NCI-H2196 (cell line): ENCODE measurements around the gene EXTL2.
"Not testable (repeated sequence)": the region's sequence is repeated elsewhere in the genome, so short reads cannot be mapped to it uniquely, and the experiment has no call there.

Source experiments
- DNase-seq: peaks from one replicate; lab custom pipeline; 2025; ENCODE audit not compliant: unreplicated experiment; lab: John Stamatoyannopoulos, UW

Gene EXTL2, protein sequence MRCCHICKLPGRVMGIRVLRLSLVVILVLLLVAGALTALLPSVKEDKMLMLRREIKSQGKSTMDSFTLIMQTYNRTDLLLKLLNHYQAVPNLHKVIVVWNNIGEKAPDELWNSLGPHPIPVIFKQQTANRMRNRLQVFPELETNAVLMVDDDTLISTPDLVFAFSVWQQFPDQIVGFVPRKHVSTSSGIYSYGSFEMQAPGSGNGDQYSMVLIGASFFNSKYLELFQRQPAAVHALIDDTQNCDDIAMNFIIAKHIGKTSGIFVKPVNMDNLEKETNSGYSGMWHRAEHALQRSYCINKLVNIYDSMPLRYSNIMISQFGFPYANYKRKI

DNA sequence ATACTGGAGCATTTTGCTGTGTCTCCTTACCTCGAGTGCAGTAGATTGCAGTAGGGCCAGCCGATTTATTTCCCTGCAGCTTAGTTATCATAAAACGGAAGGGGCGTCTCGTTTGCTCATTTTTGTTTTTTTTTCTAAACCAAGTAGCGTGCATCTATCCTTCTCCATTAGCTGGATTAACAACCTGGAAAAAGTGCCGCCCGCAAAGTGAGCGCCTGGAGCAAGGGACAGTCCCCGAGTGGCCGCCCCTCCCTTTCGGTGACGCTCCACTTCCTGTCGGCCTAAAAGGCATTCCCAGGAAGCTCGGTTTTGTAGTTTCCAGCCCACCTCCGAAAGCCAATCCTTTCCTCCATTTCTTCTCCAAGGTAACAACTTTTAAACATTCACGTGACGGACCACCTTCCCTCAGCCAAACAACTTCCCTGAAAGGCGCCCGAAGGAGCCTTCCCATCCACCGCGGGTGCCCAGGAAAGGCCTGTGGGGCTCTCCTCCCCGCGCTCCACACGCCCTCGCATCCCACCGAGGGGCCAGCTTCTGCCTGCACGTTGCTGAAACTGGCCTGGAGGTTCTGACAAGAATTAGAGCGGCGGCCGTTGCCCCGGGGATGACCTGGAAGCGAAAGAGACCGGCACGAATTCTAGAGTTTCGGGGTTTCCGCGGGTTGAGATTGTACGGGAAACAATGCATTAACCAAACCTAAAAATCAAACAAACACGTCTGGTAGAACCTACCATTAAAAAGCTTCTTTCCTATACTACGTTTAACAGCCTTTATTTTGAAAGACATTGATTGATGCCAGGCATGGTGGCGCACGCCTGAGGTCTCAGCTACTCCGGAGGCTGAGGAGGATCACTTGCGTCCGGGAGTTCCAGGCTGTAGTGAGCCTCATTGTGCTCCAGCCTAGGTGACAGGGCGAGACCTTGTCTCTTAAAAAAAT, at the start of gene EXTL2:
Gene EXTL2 (minus strand): TSS at position 240 of the 937 bp plus-strand sequence. CDS start 6,085 bp downstream, outside the sequence.
- DNase-seq, result peak; percentile 79

GRCh38 chr1:100943533-100943932, 48.9 kb upstream of the EXTL2 start:
- DNase-seq, result no peak

GRCh38 chr1:100942304-100943046, 47.8 kb upstream of the EXTL2 start:
- no peak for DNase-seq

- DNase-seq, result no peak
These were observed 47.1 kb upstream of the EXTL2 start for GRCh38 chr1:100941580-100942216.

DNA sequence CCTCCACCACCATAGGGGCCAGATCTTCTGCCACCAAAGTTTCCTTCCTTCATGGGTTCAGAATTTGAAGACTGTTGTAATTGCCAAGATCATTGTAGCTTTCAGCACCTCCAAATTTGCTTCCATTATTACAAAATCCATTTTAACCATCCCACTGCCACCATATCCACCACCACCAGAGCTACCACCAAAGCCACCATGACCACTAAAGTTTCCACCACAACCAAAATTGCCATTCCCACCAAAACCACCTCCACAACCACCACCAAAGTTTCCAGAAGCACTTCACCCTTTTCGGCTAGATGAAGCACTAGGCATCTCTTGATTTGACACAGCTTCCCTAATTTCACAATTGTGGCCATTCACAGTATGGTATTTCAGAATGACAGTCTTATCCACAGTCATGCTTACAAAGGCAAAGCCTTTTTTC, 46.5 kb upstream of the EXTL2 start:
- no peak for DNase-seq

- no peak for DNase-seq
These were observed 41.7 kb upstream of the EXTL2 start for GRCh38 chr1:100936194-100936967.

- DNase-seq, result not testable (repeated sequence)
These were observed 38.9 kb upstream of the EXTL2 start for GRCh38 chr1:100933555-100933954.

- no peak for DNase-seq
These were observed 37.1 kb upstream of the EXTL2 start for GRCh38 chr1:100931716-100932115.

- DNase-seq, result no peak
These were observed 35.9 kb upstream of the EXTL2 start for GRCh38 chr1:100930494-100930893.

DNA sequence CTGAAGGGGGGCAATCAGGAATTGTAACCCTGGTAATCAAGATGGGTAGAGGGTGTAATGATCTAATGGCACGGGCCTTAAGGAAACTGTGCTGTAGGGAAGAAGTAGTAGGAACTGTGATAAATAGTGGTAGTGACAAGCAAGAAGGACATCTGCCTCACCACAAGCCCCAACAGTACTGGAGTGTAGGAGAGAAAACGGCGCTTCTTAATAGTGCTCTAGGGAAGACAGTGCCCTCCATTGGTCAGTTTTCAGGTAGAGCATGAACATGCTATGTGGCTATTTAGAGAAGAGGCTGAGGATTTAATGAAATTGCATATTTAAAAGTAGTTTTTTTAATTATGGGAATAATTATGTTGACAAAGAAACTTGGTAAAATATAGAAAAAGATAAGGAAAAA, 33.5 kb upstream of the EXTL2 start:
- DNase-seq, result no peak

- no peak for DNase-seq
These were observed 32.6 kb upstream of the EXTL2 start for GRCh38 chr1:100927276-100927675.

GRCh38 chr1:100926240-100926639, 31.6 kb upstream of the EXTL2 start:
- DNase-seq, result no peak

- no peak for DNase-seq
These were observed 30.3 kb upstream of the EXTL2 start for GRCh38 chr1:100924991-100925390.

DNA sequence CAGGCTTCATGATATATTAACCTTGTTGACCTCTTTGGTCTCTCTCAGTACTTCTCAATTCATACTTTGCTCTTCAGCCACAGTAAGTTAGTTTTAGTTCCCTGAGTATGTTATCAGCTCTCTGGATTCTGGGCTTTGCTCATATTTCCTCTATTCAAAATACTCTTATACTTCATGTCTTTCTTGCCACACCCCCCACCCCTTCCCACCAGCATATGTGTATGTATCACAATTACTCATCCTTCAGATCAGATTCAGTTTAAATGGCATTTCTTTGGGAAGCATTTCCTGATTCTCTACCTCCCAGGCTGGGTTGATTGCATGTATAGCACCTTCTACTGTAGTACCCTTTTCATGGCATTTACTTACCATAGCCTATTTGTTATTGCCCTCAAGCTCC, 29.6 kb upstream of the EXTL2 start:
- DNase-seq, result no peak

DNA sequence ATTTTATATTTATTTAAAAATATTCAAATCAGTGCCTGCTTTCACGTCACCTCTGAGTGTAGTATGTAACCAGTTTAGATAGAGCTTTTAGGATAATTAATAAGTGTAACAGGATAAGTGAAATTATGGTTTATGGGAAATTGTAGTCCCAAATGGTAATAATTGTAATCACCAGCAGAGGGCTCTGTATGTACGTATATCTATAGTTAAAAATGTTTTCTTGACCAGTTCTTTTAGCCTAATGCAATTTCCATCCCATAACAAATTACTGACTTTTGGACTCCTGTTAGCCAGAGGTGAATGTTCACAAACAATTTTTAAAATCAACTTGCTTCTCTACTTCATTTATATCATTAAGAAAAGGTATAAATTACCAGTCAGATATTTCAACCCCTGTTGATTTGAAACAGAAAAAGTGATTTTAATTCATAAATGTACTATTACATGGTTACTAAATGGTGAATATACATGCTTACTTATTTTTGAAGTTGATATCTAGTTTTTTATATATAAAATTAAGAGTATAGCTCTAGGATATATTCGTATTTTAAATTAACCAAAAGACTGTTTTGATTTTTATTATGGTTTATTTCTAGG, 26.6 kb upstream of the EXTL2 start:
- DNase-seq, result peak; percentile 66

DNA sequence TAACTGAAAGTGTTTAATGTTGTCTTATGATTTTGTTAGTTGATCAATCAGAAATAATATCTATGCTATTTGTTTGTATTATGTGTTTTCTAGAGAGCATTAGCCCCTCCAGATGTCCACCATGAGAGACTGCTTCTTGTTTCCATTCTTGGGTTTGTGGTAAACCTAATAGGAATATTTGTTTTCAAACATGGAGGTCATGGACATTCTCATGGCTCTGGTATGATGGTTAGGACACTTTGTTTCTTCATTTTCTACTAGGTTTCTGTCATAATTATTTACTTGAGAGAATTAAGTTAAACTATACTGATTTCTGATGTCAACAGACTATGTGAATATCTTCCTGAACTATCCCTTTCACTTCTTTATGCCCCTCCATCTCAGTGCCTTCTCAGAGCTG, 17.4 kb upstream of the EXTL2 start:
- DNase-seq, result no peak

- no peak for DNase-seq
These were observed 14.4 kb upstream of the EXTL2 start for GRCh38 chr1:100909018-100909417.

GRCh38 chr1:100907887-100908286, 13.2 kb upstream of the EXTL2 start:
- no peak for DNase-seq

DNA sequence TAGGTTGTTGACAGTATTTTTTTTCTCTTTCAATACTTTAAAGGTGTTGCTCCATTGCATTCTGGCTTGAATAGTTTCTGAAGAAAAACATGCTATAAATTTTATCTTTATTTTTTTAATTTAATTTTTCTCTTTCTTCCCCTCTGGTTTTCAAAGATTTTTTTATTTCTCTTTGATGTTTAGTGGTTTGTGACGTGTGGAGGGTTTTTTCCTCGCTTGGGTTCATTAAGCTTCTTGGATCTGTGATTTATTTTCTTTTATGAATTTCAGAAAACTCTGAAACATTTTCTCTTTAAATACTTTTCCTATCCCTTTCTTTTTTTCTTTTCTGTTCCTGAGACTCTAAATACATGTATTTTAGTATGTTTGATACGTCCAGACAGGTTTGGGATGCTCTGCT, 10.5 kb upstream of the EXTL2 start:
- DNase-seq, result no peak

DNA sequence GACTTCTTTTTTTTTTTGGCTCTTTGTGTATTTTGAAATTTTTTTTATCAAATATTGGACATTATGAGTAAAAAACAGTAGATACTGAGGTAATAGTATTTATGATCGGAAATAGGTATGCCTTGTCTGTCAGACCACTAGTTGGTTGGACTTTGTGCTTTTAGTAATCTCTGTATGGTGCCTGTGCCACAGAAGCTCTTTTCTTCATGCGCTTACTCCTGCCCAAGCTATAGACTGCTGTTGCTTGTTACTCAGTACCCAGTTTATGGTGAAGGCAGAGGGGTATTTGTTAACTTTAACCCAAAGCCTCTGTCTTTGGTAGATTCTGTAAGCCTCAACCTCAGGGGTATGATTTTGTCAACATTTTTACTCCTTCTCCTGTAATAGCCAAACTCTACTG, 9.9 kb upstream of the EXTL2 start:
- no peak for DNase-seq
